Measurements from ENCODE around the gene STK10. TPM values are rescaled to one million over a fixed set of nuclear protein-coding genes. Genes with fewer than 3 reads are reported as not detected.
"Not testable (repeated sequence)": the region's sequence is repeated elsewhere in the genome, so short reads cannot be mapped to it uniquely, and the experiment has no call there.

The STK10 gene
- total RNA-seq, 1 experiment from 2014 or later, result 22.9 TPM

DNA sequence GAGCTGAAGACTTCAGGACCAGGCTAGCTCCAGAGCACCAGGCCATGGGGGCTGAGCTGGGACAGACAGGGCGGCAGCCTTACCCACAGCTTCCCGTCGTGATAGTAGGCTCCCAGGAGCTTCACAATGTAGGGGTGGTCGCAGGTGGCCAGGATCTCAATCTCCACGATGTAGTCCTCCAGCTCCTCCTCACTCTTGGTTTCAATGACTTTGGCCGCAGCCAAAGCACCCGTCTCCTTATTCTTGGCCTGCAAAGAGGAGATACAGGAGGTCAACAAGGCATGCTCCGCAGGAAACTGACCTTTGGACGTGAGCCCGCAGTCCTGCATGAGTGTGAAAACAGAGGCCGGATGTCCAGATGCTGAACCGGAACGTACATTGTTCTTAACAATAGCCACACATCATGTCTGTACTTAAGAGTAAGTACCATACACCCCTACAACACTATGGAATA lies 31.5 kb downstream of the STK10 start:
- no TSS peak for BruUV-seq (replicated peaks)
- intact Hi-C loops (cut with micrococcal nuclease), result no loop called here

GRCh38 chr5:172155101-172155500 lies 32.9 kb downstream of the STK10 start:
- H3K27ac ChIP-seq (ENCODE audit: low read depth, low read length); H3K9ac ChIP-seq (ENCODE audit: low read length); H3K4me2 ChIP-seq (ENCODE audit: low read length); intact Hi-C loops (cut with micrococcal nuclease); H3K4me1 ChIP-seq (ENCODE audit: control insufficient read depth in 1 of 2, insufficient read depth in 2 of 2, low read length in 2 of 2); DNase-seq (ENCODE audit: low read depth, low spot score); H3K27me3 ChIP-seq (ENCODE audit: insufficient read depth, low read length); POLR2A ChIA-PET; H3K36me3 ChIP-seq (ENCODE audit: control insufficient read depth in 1 of 2, insufficient read depth in 2 of 2, low read length in 2 of 2); H4K20me1 ChIP-seq (ENCODE audit: insufficient read depth); H3K4me3 ChIP-seq (replicated peaks in 1 of 2; ENCODE audit: low read depth in 1 of 2, low read length in 2 of 2); H3K9me2 ChIP-seq (ENCODE audit: insufficient read depth); RAD21 ChIA-PET (ENCODE audit: low non-redundant PET in 1 of 2, low total read pairs in 2 of 2, uncharacterized antibody in 2 of 2, unreplicated experiment in 2 of 2); H3K79me2 ChIP-seq (ENCODE audit: insufficient read depth, low read length); H2AFZ ChIP-seq (ENCODE audit: low read depth, low read length, poor library complexity, severe bottlenecking); ATAC-seq; BruUV-seq (replicated peaks); H3K9me3 ChIP-seq (ENCODE audit: control insufficient read depth in 1 of 2, insufficient read depth in 1 of 2, low read depth in 1 of 2, low read length in 2 of 2): not testable (repeated sequence)
- CTCF ChIA-PET, result interaction anchor here (0.7 kb wide), 1 partner anchor 19 kb away, joined by 3 read pairs; no protein-coding TSS in a partner anchor

More for the DNA sequence above, 31.5 kb downstream of the STK10 start:
- no peaks in the 10 kb centered on the region for H3K9me3 ChIP-seq (ENCODE audit: control insufficient read depth in 1 of 2, insufficient read depth in 1 of 2, low read depth in 1 of 2, low read length in 2 of 2)
- H3K9ac ChIP-seq (ENCODE audit: low read length), result no peak overlapping the region
- DNase-seq (ENCODE audit: low read depth, low spot score) (no peak), ATAC-seq (no peak)
- H3K9me2 ChIP-seq (ENCODE audit: insufficient read depth), result no peaks in the 10 kb centered on the region
- no peaks in the 10 kb centered on the region for H3K4me1 ChIP-seq (ENCODE audit: control insufficient read depth in 1 of 2, insufficient read depth in 2 of 2, low read length in 2 of 2)
- no peaks in the 10 kb centered on the region for H3K79me2 ChIP-seq (ENCODE audit: insufficient read depth, low read length)
- H3K4me3 ChIP-seq (replicated peaks in 1 of 2; ENCODE audit: low read depth in 1 of 2, low read length in 2 of 2), result no peak overlapping the region
- RAD21 ChIA-PET (ENCODE audit: low non-redundant PET in 1 of 2, low total read pairs in 2 of 2, uncharacterized antibody in 2 of 2, unreplicated experiment in 2 of 2), result no interaction called here
- no peak overlapping the region for H2AFZ ChIP-seq (ENCODE audit: low read depth, low read length, poor library complexity, severe bottlenecking)
- H3K4me2 ChIP-seq (ENCODE audit: low read length), result no peak overlapping the region
- H3K36me3 ChIP-seq (ENCODE audit: control insufficient read depth in 1 of 2, insufficient read depth in 2 of 2, low read length in 2 of 2), result no peaks in the 10 kb centered on the region
- no peaks in the 10 kb centered on the region for H3K27me3 ChIP-seq (ENCODE audit: insufficient read depth, low read length)
- CTCF ChIA-PET, result no interaction called here
- no peak overlapping the region for H3K27ac ChIP-seq (ENCODE audit: low read depth, low read length)
- POLR2A ChIA-PET, result no interaction called here
- no peaks in the 10 kb centered on the region for H4K20me1 ChIP-seq (ENCODE audit: insufficient read depth)
- TF ChIP-seq CEBPB (IDR thresholded peaks at IDR 0.05; ENCODE audit: low read depth) (no peak), RAD21 (IDR thresholded peaks at IDR 0.05; ENCODE audit: low read depth) (no peak), SRF (IDR thresholded peaks at IDR 0.05; ENCODE audit: low read depth) (no peak), TCF7L2 (IDR thresholded peaks at IDR 0.05; ENCODE audit: borderline replicate concordance, extremely low read depth, insufficient read depth, insufficient read length) (no peak), POLR2AphosphoS5 (IDR thresholded peaks at IDR 0.05; ENCODE audit: low read depth, low read length) (no peak), EZH2phosphoT487 (IDR thresholded peaks at IDR 0.05; ENCODE audit: borderline replicate concordance) (no peak), JUND (IDR thresholded peaks at IDR 0.05) (no peak), FOSL1 (IDR thresholded peaks at IDR 0.05; ENCODE audit: low read depth) (no peak), ELF1 (IDR thresholded peaks at IDR 0.05; ENCODE audit: borderline replicate concordance, low read depth) (no peak)
- TF ChIP-seq, protein P1, sequence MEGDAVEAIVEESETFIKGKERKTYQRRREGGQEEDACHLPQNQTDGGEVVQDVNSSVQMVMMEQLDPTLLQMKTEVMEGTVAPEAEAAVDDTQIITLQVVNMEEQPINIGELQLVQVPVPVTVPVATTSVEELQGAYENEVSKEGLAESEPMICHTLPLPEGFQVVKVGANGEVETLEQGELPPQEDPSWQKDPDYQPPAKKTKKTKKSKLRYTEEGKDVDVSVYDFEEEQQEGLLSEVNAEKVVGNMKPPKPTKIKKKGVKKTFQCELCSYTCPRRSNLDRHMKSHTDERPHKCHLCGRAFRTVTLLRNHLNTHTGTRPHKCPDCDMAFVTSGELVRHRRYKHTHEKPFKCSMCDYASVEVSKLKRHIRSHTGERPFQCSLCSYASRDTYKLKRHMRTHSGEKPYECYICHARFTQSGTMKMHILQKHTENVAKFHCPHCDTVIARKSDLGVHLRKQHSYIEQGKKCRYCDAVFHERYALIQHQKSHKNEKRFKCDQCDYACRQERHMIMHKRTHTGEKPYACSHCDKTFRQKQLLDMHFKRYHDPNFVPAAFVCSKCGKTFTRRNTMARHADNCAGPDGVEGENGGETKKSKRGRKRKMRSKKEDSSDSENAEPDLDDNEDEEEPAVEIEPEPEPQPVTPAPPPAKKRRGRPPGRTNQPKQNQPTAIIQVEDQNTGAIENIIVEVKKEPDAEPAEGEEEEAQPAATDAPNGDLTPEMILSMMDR (IDR thresholded peaks at IDR 0.05 in 2 of 3, conservative IDR thresholded peaks at IDR 0.05 in 1 of 3; ENCODE audit: borderline replicate concordance in 1 of 3, insufficient read depth in 1 of 3, low read depth in 2 of 3, low read length in 2 of 3), result no peak
